SU-DHL-6 (cell line): ENCODE results near the gene ZCCHC24.

ENCODE experiments used
- H2AFZ ChIP-seq: fragments of 200-600 bp; sonication (generic); 2 replicates; pipeline ENCODE4 v1.6.1; 2014; ENCODE audit warnings: low read depth, mild to moderate bottlenecking, moderate library complexity, mixed read lengths, antibody characterized with exemption, low read length; ENCODE audit not compliant: severe bottlenecking
- H3F3A ChIP-seq: fragments of 200-600 bp; shearing (Covaris generic); 2 replicates; pipeline ENCODE4 v1.6.0; 2016; ENCODE audit warnings: antibody characterized with exemption, mild to moderate bottlenecking; ENCODE audit not compliant: insufficient read depth
- H3K27ac ChIP-seq: fragments of 200-600 bp; sonication (generic); 2 replicates; pipeline ENCODE4 v1.5.1; 2016; ENCODE audit warnings: low read depth, mild to moderate bottlenecking, low read length, moderate library complexity, mixed read lengths
- H3K27me3 ChIP-seq: fragments of 200-600 bp; sonication (generic), shearing (Covaris generic); 2 replicates; pipeline ENCODE4 v1.6.0; 2014; ENCODE audit warnings: mild to moderate bottlenecking, low read length
- H3K36me3 ChIP-seq: fragments of 200-600 bp; sonication (generic); 2 replicates; pipeline ENCODE4 v1.6.1; 2014; ENCODE audit warnings: mild to moderate bottlenecking, low read length, mixed read lengths
- H3K4me2 ChIP-seq: fragments of 300-600, 200-600 bp; shearing (Covaris generic), sonication (generic); 2 replicates; pipeline ENCODE4 v1.6.0; 2014; ENCODE audit warnings: low read length, low read depth, mild to moderate bottlenecking; ENCODE audit not compliant: poor library complexity, severe bottlenecking
- H3K4me3 ChIP-seq: fragments of 200-600 bp; sonication (generic); 2 replicates; pipeline ENCODE4 v1.5.1; 2014; ENCODE audit warnings: antibody characterized with exemption, low read length, mild to moderate bottlenecking, mixed read lengths; ENCODE audit not compliant: insufficient read depth, poor library complexity, severe bottlenecking
- H3K79me2 ChIP-seq: fragments of 200-600 bp; sonication (generic); 2 replicates; pipeline ENCODE4 v1.6.1; 2014; ENCODE audit warnings: mild to moderate bottlenecking, low read length, moderate library complexity; ENCODE audit not compliant: insufficient read depth
- H3K9ac ChIP-seq: fragments of 200-600 bp; sonication (generic); 2 replicates; pipeline ENCODE4 v1.7.0; 2014; ENCODE audit warnings: mild to moderate bottlenecking, low read length
- H3K9me2 ChIP-seq: fragments of 200-600 bp; sonication (generic); replicated peaks from 2 replicates; pipeline ENCODE4 v1.6.1; 2014; ENCODE audit warnings: low read length; ENCODE audit not compliant: insufficient read depth
- H3K9me3 ChIP-seq: fragments of 200-600 bp; sonication (generic); 2 replicates; pipeline ENCODE4 v1.6.1; 2014; ENCODE audit warnings: low read length, mixed read lengths; ENCODE audit not compliant: insufficient read depth
- H4K20me1 ChIP-seq: fragments of 200-600 bp; sonication (generic); 2 replicates; pipeline ENCODE4 v1.6.1; 2014; ENCODE audit warnings: low read depth, mild to moderate bottlenecking, antibody characterized with exemption, low read length, moderate library complexity, mixed read lengths
- CTCF ChIP-seq: fragments of 200-600 bp; sonication (generic); IDR thresholded peaks from one replicate; pipeline ENCODE4 v1.5.1; 2017; ENCODE audit warnings: antibody characterized with exemption, mild to moderate bottlenecking, low read length, moderate library complexity; ENCODE audit not compliant: insufficient read depth, poor library complexity, severe bottlenecking
- EZH2phosphoT487 ChIP-seq: fragments of 200-600 bp; sonication (generic), shearing (Covaris generic); conservative IDR thresholded peaks from 2 replicates; pipeline ENCODE4 v1.6.1; 2018; ENCODE audit warnings: mild to moderate bottlenecking, antibody characterized with exemption, low read length, moderate library complexity, mixed read lengths

Gene ZCCHC24

GRCh38 chr10:79355420-79356017, 89.9 kb downstream of the ZCCHC24 start:
- Histone ChIP-seq H2AFZ (no peak overlapping the region), H3K36me3 (0 out of 2 replicates have a peak, but pooled peaks cover 6% of the 10 kb centered on the region)

GRCh38 chr10:79354615-79355014, 90.8 kb downstream of the ZCCHC24 start:
- H3K9me2 ChIP-seq: no peaks in the 10 kb centered on the region
- H3K4me3 ChIP-seq: no peak overlapping the region
- H3K36me3 ChIP-seq: 0 out of 2 replicates have a peak, but pooled peaks cover 6% of the 10 kb centered on the region
- H3K27ac ChIP-seq: no peak overlapping the region
- H3K9ac ChIP-seq: no peak overlapping the region
- no peak overlapping the region for H2AFZ ChIP-seq
- no peaks in the 10 kb centered on the region for H3K27me3 ChIP-seq
- H3K4me2 ChIP-seq: no peak overlapping the region
- no peaks in the 10 kb centered on the region for H3F3A ChIP-seq
- H3K9me3 ChIP-seq: no peaks in the 10 kb centered on the region
- TF ChIP-seq EZH2phosphoT487 (no peak), CTCF (no peak)
- H4K20me1 ChIP-seq: peaks cover 6% of the 10 kb centered on the region; the same call in 1 of the 2 replicates
- H3K79me2 ChIP-seq: peaks cover 4% of the 10 kb centered on the region

More at GRCh38 chr10:79355420-79356017, 89.9 kb downstream of the ZCCHC24 start:
- Histone ChIP-seq H3K4me2 (no peak overlapping the region), H3K27me3 (no peaks in the 10 kb centered on the region), H3K9me2 (no peaks in the 10 kb centered on the region), H3K9ac (no peak overlapping the region), H3K4me3 (no peak overlapping the region), H3K9me3 (no peaks in the 10 kb centered on the region), H4K20me1 (peaks cover 6% of the 10 kb centered on the region; the same call in 1 of the 2 replicates), H3K79me2 (no peaks in the 10 kb centered on the region), H3K27ac (no peak overlapping the region), H3F3A (no peaks in the 10 kb centered on the region)
- TF ChIP-seq CTCF (no peak), EZH2phosphoT487 (no peak)

- Histone ChIP-seq H3K9me3 (no peaks in the 10 kb centered on the region), H3K79me2 (peaks cover 8% of the 10 kb centered on the region), H3K36me3 (peaks cover 6% of the 10 kb centered on the region; the same call in 1 of the 2 replicates), H3K9me2 (no peaks in the 10 kb centered on the region), H4K20me1 (peaks cover 9% of the 10 kb centered on the region; the same call in 1 of the 2 replicates), H3K9ac (no peak overlapping the region), H3K4me3 (no peak overlapping the region), H2AFZ (no peak overlapping the region), H3K27me3 (no peaks in the 10 kb centered on the region), H3F3A (no peaks in the 10 kb centered on the region), H3K4me2 (no peak overlapping the region), H3K27ac (no peak overlapping the region)
- TF ChIP-seq EZH2phosphoT487 (no peak), CTCF (no peak)
Observed at GRCh38 chr10:79354141-79354540, 91.3 kb downstream of the ZCCHC24 start.
